Measurements from ENCODE around the gene CREBL2. TPM values are rescaled to one million over a fixed set of nuclear protein-coding genes. Genes with fewer than 3 reads are reported as not detected.
"Not testable (repeated sequence)": the region's sequence is repeated elsewhere in the genome, so short reads cannot be mapped to it uniquely, and the experiment has no call there.

CREBL2 gene
- total RNA-seq, 1 experiment from 2014 or later: 16.4 TPM

- Histone ChIP-seq H3K27ac (no peak overlapping the region), H3K4me1 (replicated peaks) (no peaks in the 10 kb centered on the region), H3K4me3 (no peak overlapping the region), H3K27me3 (replicated peaks) (no peaks in the 10 kb centered on the region), H3K9me3 (replicated peaks) (no peaks in the 10 kb centered on the region), H3K36me3 (no peaks in the 10 kb centered on the region)
- no peak for DNase-seq (ENCODE audit: low read depth in 1 of 2, low spot score in 2 of 2)
These were observed 26.4 kb upstream of the CREBL2 start for GRCh38 chr12:12585115-12585863.

GRCh38 chr12:12586879-12587675 is 24.6 kb upstream of the CREBL2 start:
- Histone ChIP-seq H3K27ac (no peak overlapping the region), H3K27me3 (replicated peaks) (no peaks in the 10 kb centered on the region), H3K4me3 (no peak overlapping the region), H3K4me1 (replicated peaks) (peaks cover 3% of the 10 kb centered on the region), H3K36me3 (no peaks in the 10 kb centered on the region), H3K9me3 (replicated peaks) (no peaks in the 10 kb centered on the region; the same call in 1 of the 2 replicates)
- no peak for DNase-seq (ENCODE audit: low read depth in 1 of 2, low spot score in 2 of 2)

- Histone ChIP-seq H3K9me3 (replicated peaks) (no peaks in the 10 kb centered on the region; the same call in 1 of the 2 replicates), H3K27ac (no peak overlapping the region), H3K36me3 (no peaks in the 10 kb centered on the region), H3K4me3 (no peak overlapping the region), H3K4me1 (replicated peaks) (peaks cover 11% of the 10 kb centered on the region), H3K27me3 (replicated peaks) (no peaks in the 10 kb centered on the region)
- no peak for DNase-seq (ENCODE audit: low read depth in 1 of 2, low spot score in 2 of 2)
These were observed 23.8 kb upstream of the CREBL2 start for GRCh38 chr12:12587878-12588277.

- H3K36me3 ChIP-seq; H3K9me3 ChIP-seq (replicated peaks); H3K4me3 ChIP-seq; H3K27ac ChIP-seq; DNase-seq (ENCODE audit: low read depth in 1 of 2, low spot score in 2 of 2); H3K27me3 ChIP-seq (replicated peaks): not testable (repeated sequence)
- H3K4me1 ChIP-seq (replicated peaks): peaks cover 16% of the 10 kb centered on the region
These were observed 23.2 kb upstream of the CREBL2 start for GRCh38 chr12:12588436-12588835.

GRCh38 chr12:12590961-12591360 is 20.7 kb upstream of the CREBL2 start:
- no peaks in the 10 kb centered on the region for H3K27me3 ChIP-seq (replicated peaks)
- H3K9me3 ChIP-seq (replicated peaks): no peaks in the 10 kb centered on the region; the same call in 1 of the 2 replicates
- DNase-seq (ENCODE audit: low read depth in 1 of 2, low spot score in 2 of 2): no peak
- peaks cover 16% of the 10 kb centered on the region for H3K4me1 ChIP-seq (replicated peaks)
- no peak overlapping the region for H3K27ac ChIP-seq
- no peak overlapping the region for H3K4me3 ChIP-seq
- H3K36me3 ChIP-seq: no peaks in the 10 kb centered on the region

- no peak overlapping the region for H3K4me3 ChIP-seq
- no peak overlapping the region for H3K27ac ChIP-seq
- no peaks in the 10 kb centered on the region for H3K27me3 ChIP-seq (replicated peaks)
- no peaks in the 10 kb centered on the region for H3K36me3 ChIP-seq
- no peaks in the 10 kb centered on the region; the same call in 1 of the 2 replicates for H3K9me3 ChIP-seq (replicated peaks)
- peaks cover 16% of the 10 kb centered on the region for H3K4me1 ChIP-seq (replicated peaks)
- peak in 1 of 2 experiments; percentile 60 for DNase-seq (ENCODE audit: low read depth in 1 of 2, low spot score in 2 of 2)
These were observed 18.7 kb upstream of the CREBL2 start for GRCh38 chr12:12592930-12593329.

- not testable (repeated sequence) for DNase-seq (ENCODE audit: low read depth in 1 of 2, low spot score in 2 of 2); H3K27me3 ChIP-seq (replicated peaks); H3K27ac ChIP-seq; H3K4me3 ChIP-seq; H3K9me3 ChIP-seq (replicated peaks); H3K36me3 ChIP-seq
- H3K4me1 ChIP-seq (replicated peaks): peaks cover 16% of the 10 kb centered on the region
These were observed 15.7 kb upstream of the CREBL2 start for GRCh38 chr12:12595929-12596328.

GRCh38 chr12:12596598-12596997 is 15.1 kb upstream of the CREBL2 start:
- DNase-seq (ENCODE audit: low read depth in 1 of 2, low spot score in 2 of 2); H3K4me3 ChIP-seq; H3K9me3 ChIP-seq (replicated peaks); H3K27me3 ChIP-seq (replicated peaks); H3K27ac ChIP-seq; H3K36me3 ChIP-seq: not testable (repeated sequence)
- H3K4me1 ChIP-seq (replicated peaks): peaks cover 16% of the 10 kb centered on the region

- Histone ChIP-seq H3K4me1 (replicated peaks) (0 out of 2 replicates have a peak, but pooled peaks cover 3% of the 10 kb centered on the region), H3K4me3 (no peak overlapping the region), H3K27ac (no peak overlapping the region), H3K9me3 (replicated peaks) (no peaks in the 10 kb centered on the region), H3K27me3 (replicated peaks) (no peaks in the 10 kb centered on the region), H3K36me3 (no peaks in the 10 kb centered on the region)
- no peak for DNase-seq (ENCODE audit: low read depth in 1 of 2, low spot score in 2 of 2)
These were observed 12.8 kb upstream of the CREBL2 start for GRCh38 chr12:12598864-12599263.

GRCh38 chr12:12599750-12600643 is 11.7 kb upstream of the CREBL2 start:
- Histone ChIP-seq H3K9me3 (replicated peaks) (no peaks in the 10 kb centered on the region), H3K27me3 (replicated peaks) (no peaks in the 10 kb centered on the region), H3K36me3 (no peaks in the 10 kb centered on the region), H3K4me3 (no peak overlapping the region), H3K4me1 (replicated peaks) (0 out of 2 replicates have a peak, but pooled peaks cover 3% of the 10 kb centered on the region), H3K27ac (no peak overlapping the region)
- DNase-seq (ENCODE audit: low read depth in 1 of 2, low spot score in 2 of 2): no peak

GRCh38 chr12:12600659-12601058 is 11.0 kb upstream of the CREBL2 start:
- Histone ChIP-seq H3K9me3 (replicated peaks) (no peaks in the 10 kb centered on the region), H3K36me3 (no peaks in the 10 kb centered on the region), H3K27me3 (replicated peaks) (no peaks in the 10 kb centered on the region), H3K4me1 (replicated peaks) (0 out of 2 replicates have a peak, but pooled peaks cover 3% of the 10 kb centered on the region), H3K27ac (no peak overlapping the region), H3K4me3 (no peak overlapping the region)
- no peak for DNase-seq (ENCODE audit: low read depth in 1 of 2, low spot score in 2 of 2)

- H3K9me3 ChIP-seq (replicated peaks): no peaks in the 10 kb centered on the region
- H3K27ac ChIP-seq: no peak overlapping the region
- no peak overlapping the region for H3K4me3 ChIP-seq
- no peaks in the 10 kb centered on the region for H3K27me3 ChIP-seq (replicated peaks)
- no peak for DNase-seq (ENCODE audit: low read depth in 1 of 2, low spot score in 2 of 2)
- peaks cover 17% of the 10 kb centered on the region for H3K4me1 ChIP-seq (replicated peaks)
- H3K36me3 ChIP-seq: no peaks in the 10 kb centered on the region
These were observed 6.9 kb upstream of the CREBL2 start for GRCh38 chr12:12604740-12605139.

GRCh38 chr12:12606781-12607589 is 4.7 kb upstream of the CREBL2 start:
- H3K4me1 ChIP-seq (replicated peaks): peaks cover 22% of the 10 kb centered on the region
- H3K27ac ChIP-seq: peak overlapping the region; percentile 87
- H3K27me3 ChIP-seq (replicated peaks): no peaks in the 10 kb centered on the region
- DNase-seq (ENCODE audit: low read depth in 1 of 2, low spot score in 2 of 2): peak in 1 of 2 experiments; percentile 72
- no peaks in the 10 kb centered on the region for H3K9me3 ChIP-seq (replicated peaks)
- H3K4me3 ChIP-seq: no peak overlapping the region
- H3K36me3 ChIP-seq: no peaks in the 10 kb centered on the region
